Effector memory CD4-positive, alpha-beta T cell (primary cell): Measurements from ENCODE around the gene PPP2R2B.

Experiments used
- DNase-seq, 3 donors: peaks; one replicate each; pipeline ENCODE4 v3.0.0-alpha.2; 2020
- H3K27ac ChIP-seq: 2 replicates; pipeline ENCODE4 v1.7.0; 2013; ENCODE audit warnings: mild to moderate bottlenecking, low read length, moderate library complexity; ENCODE audit not compliant: insufficient read depth, poor library complexity, severe bottlenecking
- H3K27me3 ChIP-seq: replicated peaks from 2 replicates; pipeline ENCODE4 v1.7.0; 2013; ENCODE audit warnings: mild to moderate bottlenecking, low read length; ENCODE audit not compliant: insufficient read depth, control insufficient read depth, poor library complexity, severe bottlenecking
- H3K36me3 ChIP-seq: 2 replicates; pipeline ENCODE4 v1.7.0; 2013; ENCODE audit warnings: mild to moderate bottlenecking, low read length, moderate library complexity; ENCODE audit not compliant: control insufficient read depth, insufficient read depth
- H3K4me1 ChIP-seq: 2 replicates; pipeline ENCODE4 v1.7.0; 2013; ENCODE audit warnings: low read length, mild to moderate bottlenecking; ENCODE audit not compliant: control insufficient read depth, insufficient read depth, poor library complexity, severe bottlenecking
- H3K4me3 ChIP-seq: 2 replicates; pipeline ENCODE4 v1.7.0; 2013; ENCODE audit warnings: low read length, low read depth, mild to moderate bottlenecking; ENCODE audit not compliant: insufficient read depth, poor library complexity, severe bottlenecking
- H3K9me3 ChIP-seq: 2 replicates; pipeline ENCODE4 v1.7.0; 2013; ENCODE audit warnings: mild to moderate bottlenecking, low read length, moderate library complexity; ENCODE audit not compliant: control insufficient read depth

PPP2R2B gene

GRCh38 chr5:146770546-146770945, 108.0 kb downstream of the PPP2R2B start:
- Histone ChIP-seq H3K27me3 (no peaks in the 10 kb centered on the region), H3K9me3 (no peaks in the 10 kb centered on the region), H3K4me3 (no peak overlapping the region), H3K27ac (no peak overlapping the region), H3K36me3 (no peaks in the 10 kb centered on the region), H3K4me1 (no peaks in the 10 kb centered on the region)
- no peak for DNase-seq

- H3K27ac ChIP-seq = no peak overlapping the region
- no peaks in the 10 kb centered on the region for H3K27me3 ChIP-seq
- no peak for DNase-seq
- no peaks in the 10 kb centered on the region for H3K4me1 ChIP-seq
- no peak overlapping the region for H3K4me3 ChIP-seq
- H3K9me3 ChIP-seq = no peaks in the 10 kb centered on the region
- H3K36me3 ChIP-seq = no peaks in the 10 kb centered on the region
Measured at GRCh38 chr5:146767534-146767933, 111.0 kb downstream of the PPP2R2B start.

- Histone ChIP-seq H3K4me1 (no peaks in the 10 kb centered on the region), H3K27ac (no peak overlapping the region), H3K9me3 (no peaks in the 10 kb centered on the region), H3K36me3 (no peaks in the 10 kb centered on the region), H3K27me3 (no peaks in the 10 kb centered on the region), H3K4me3 (no peak overlapping the region)
- no peak for DNase-seq
Measured at GRCh38 chr5:146766013-146766412, 112.5 kb downstream of the PPP2R2B start.

DNA sequence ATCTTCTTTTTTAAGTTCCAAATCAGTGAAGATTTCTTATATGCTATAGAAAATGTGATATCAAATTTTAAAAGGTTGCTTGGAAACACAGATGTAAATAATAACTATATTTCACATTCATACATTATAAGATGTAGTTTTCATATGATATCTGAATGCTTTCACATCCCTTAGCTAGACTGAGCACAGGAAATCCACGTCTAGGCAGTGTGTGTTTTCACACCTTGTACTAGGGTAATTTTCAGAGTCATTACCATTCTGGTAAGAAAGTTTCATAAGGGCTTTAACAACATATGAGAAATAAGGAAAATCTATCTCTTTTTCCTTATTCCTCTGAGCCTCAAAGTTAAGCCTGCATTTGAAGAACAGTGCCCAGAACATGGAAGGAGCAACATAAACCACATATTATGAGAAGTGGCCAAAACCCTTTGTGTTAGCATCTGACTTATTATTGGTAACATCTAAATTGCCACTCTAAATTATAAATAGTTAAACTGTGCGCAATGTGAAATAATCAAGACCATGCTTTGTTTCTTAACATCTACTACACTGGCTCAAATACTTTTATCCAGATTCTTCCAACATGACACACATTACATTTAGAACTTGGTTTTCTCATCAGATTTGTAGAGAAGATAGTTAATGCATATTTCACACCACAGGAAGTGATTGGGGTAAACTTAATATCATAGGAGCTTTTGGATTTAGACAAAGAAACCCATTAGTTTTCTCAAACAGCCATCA, 113.3 kb downstream of the PPP2R2B start:
- no peaks in the 10 kb centered on the region for H3K27me3 ChIP-seq
- no peak for DNase-seq
- H3K4me3 ChIP-seq = no peak overlapping the region
- no peaks in the 10 kb centered on the region for H3K4me1 ChIP-seq
- no peaks in the 10 kb centered on the region for H3K36me3 ChIP-seq
- no peaks in the 10 kb centered on the region for H3K9me3 ChIP-seq
- no peak overlapping the region for H3K27ac ChIP-seq

DNA sequence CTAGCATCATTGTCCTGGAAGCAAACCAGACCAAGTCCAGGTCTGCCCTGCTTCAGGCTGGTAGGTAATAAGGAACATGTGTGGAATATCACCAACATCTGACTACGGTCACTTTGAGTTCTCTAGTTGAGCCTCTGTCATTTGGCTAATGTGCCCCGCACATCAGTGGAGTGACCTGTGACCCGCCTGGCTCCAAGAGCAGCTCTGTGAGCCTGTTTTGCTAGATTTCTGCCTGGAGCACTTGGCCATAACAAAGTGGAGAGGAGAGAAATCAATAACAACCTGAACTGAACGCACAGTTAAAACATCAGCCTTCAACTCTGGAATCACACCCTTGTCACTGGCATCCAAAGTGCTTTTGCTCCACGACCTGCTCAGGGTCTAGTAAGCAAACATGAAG, 115.7 kb downstream of the PPP2R2B start:
- Histone ChIP-seq H3K27me3 (no peaks in the 10 kb centered on the region), H3K27ac (no peak overlapping the region), H3K9me3 (no peaks in the 10 kb centered on the region), H3K4me1 (no peaks in the 10 kb centered on the region), H3K36me3 (no peaks in the 10 kb centered on the region), H3K4me3 (no peak overlapping the region)
- DNase-seq = no peak

- Histone ChIP-seq H3K4me1 (no peaks in the 10 kb centered on the region), H3K36me3 (no peaks in the 10 kb centered on the region), H3K9me3 (no peaks in the 10 kb centered on the region), H3K27me3 (no peaks in the 10 kb centered on the region), H3K4me3 (no peak overlapping the region), H3K27ac (no peak overlapping the region)
- DNase-seq = no peak
Measured at GRCh38 chr5:146761811-146762210, 116.7 kb downstream of the PPP2R2B start.

- no peak for DNase-seq
- no peaks in the 10 kb centered on the region for H3K36me3 ChIP-seq
- no peaks in the 10 kb centered on the region for H3K27me3 ChIP-seq
- H3K4me1 ChIP-seq = peaks cover 14% of the 10 kb centered on the region
- H3K27ac ChIP-seq = no peak overlapping the region
- H3K9me3 ChIP-seq = no peaks in the 10 kb centered on the region
- H3K4me3 ChIP-seq = no peak overlapping the region
Measured at GRCh38 chr5:146758938-146759337, 119.6 kb downstream of the PPP2R2B start.

DNA sequence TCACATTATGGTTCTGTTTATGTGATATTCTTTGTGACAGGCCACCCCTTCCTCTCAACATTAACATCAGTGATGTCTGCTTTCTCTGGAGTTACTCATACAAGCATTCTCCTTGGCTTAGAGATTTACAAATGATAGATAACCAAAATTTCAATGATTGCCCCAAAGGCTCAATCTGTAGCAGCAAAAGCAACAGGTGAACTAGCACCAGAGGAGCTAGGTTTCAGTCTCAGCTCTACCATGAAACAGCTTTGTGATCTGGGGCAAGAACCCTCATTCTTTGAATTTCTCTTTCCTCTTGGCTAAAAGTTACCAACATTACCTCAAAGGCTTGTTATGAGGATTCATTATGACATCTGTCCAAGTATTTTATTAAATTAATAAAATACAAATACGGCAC, 120.5 kb downstream of the PPP2R2B start:
- no peaks in the 10 kb centered on the region for H3K27me3 ChIP-seq
- no peak overlapping the region for H3K4me3 ChIP-seq
- H3K36me3 ChIP-seq = no peaks in the 10 kb centered on the region
- DNase-seq = no peak
- H3K27ac ChIP-seq = no peak overlapping the region
- H3K4me1 ChIP-seq = peaks cover 20% of the 10 kb centered on the region
- no peaks in the 10 kb centered on the region for H3K9me3 ChIP-seq

GRCh38 chr5:146756546-146756945, 122.0 kb downstream of the PPP2R2B start:
- Histone ChIP-seq H3K36me3 (no peaks in the 10 kb centered on the region), H3K4me1 (peaks cover 32% of the 10 kb centered on the region), H3K4me3 (no peak overlapping the region), H3K9me3 (no peaks in the 10 kb centered on the region), H3K27ac (no peak overlapping the region), H3K27me3 (no peaks in the 10 kb centered on the region)
- no peak for DNase-seq

DNA sequence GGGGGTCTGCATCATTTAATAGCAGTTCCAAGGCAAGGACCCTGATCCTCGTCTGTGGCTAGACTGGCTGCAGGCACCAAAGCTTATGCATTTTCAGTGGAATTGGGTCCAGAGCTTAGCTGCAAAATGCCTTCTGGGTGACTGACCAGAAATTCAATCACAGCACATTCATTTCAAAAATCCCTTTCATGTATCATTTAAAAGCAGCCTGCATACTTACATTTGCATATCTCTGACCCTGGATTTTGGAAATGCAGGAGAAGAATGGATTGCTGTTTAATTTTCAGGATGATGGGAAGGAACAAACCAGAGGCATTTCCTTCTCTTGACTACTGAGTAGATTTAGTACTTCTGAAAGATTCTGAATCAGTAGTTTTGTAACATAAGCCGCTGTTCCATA, 122.8 kb downstream of the PPP2R2B start:
- Histone ChIP-seq H3K27me3 (no peaks in the 10 kb centered on the region), H3K4me3 (no peak overlapping the region), H3K4me1 (peaks cover 32% of the 10 kb centered on the region), H3K27ac (no peak overlapping the region), H3K36me3 (no peaks in the 10 kb centered on the region), H3K9me3 (no peaks in the 10 kb centered on the region)
- DNase-seq = no peak
